Right lobe of liver (tissue), 4 donors: Measurements from ENCODE around the gene RTKN2.

Source experiments
- CTCF ChIP-seq, 4 donors: fragments of 200-600 bp in 3 of 4; fragments of 450-650 bp in 1 of 4; IDR thresholded peaks; one replicate each; pipeline versions ENCODE4 v1.5.1 to v1.8.0; 2016 to 2022; ENCODE audit warnings: antibody characterized with exemption in 4 of 4, mild to moderate bottlenecking in 2 of 4
- POLR2A ChIP-seq: fragments of 450-650 bp; IDR thresholded peaks from one replicate; pipeline ENCODE4 v1.6.1; 2017; ENCODE audit warnings: antibody characterized with exemption, mild to moderate bottlenecking
- donor health status: DM: no; HTN: no; CAD: no.
- donor health status: DM: no; HTN: no; CAD: no.
- donor health status: DM: no; HTN: yes; CAD: no.

DNA sequence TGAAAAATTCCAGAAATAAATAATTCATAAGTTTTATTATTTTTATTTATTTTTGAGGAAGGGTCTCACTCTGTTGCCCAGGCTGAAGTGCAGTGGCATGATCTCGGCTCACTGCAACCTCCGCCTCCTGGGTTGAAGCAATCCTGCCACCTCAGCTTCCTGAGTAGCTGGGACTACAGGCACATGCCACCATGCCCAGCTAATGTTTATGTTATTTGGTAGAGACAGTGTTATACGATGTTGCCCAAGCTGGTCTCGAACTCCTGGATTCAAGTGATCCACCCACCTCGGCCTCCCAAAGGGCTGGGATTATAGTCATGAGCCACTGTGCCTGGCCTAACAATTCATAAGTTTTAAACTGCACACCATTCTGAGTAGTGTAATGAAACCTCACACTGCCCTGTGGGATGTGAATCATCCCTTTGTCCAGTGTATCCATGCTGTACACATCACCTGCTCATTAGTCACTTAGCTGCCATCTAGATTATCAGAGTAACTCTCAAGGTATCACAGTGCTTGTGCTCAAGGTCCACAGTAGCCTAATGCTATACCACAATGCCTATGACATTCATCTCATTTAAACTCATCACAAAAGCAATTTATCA, 17.9 kb downstream of the RTKN2 start:
- TF ChIP-seq POLR2A (no peak), CTCF (IDR thresholded peaks at IDR 0.05) (no peak)
